HG03439 (cell line): ENCODE data around the gene RXYLT1.

ENCODE experiments used
- ATAC-seq: cut with Tn5 transposase; IDR thresholded peaks from one replicate; pipeline ENCODE4 v1.9.1; 2021; ENCODE audit warnings: mild to moderate bottlenecking, moderate library complexity; ENCODE audit not compliant: unreplicated experiment

Gene RXYLT1

GRCh38 chr12:63802012-63802608, 22.4 kb downstream of the RXYLT1 start:
- no peak for ATAC-seq

- no peak for ATAC-seq
Observed at GRCh38 chr12:63804746-63805145, 25.0 kb downstream of the RXYLT1 start.

DNA sequence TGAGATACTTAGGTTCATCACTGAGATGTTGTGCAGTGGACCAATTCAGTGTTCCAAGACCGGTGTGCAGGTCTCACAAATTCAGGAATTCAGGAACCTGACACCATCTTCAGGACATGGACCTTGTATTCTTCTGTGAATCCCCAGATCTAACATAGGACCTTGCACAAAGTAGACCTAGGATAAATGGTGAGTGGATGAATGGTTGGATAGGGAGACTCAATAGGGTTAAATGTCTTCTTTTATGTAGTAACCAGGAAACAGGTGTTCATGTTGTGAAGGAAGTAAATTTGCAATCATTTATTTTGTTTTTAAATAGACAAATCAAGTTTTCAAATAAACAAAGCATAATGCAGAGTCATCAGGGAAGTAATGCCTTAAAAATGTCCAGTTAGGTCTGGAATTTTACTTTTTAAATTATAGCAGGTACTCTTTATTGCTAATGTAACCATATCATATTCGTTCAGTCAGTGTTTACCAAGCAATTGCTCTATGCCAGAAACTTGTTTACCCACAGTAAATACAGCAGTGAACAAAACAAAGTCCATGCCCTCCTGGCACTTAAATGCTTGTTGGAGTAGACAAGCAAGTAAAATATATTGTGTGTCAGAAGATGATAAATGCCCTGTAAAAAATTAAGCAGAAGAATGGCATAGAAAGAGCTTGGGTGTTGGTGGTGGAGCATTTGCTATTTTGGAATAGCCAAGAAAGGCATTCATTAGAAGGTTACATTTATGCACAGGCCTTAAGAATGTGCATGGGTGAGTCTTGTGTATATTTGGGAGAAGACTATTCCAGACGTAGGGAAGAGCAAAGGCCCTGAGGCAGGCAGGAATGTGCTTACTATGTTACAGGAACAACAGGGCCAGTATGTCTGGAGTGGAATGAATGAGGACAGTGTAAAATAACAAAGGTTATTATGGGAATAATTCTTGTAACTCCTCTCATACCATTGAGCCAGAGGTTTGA, 26.3 kb downstream of the RXYLT1 start:
- no peak for ATAC-seq

DNA sequence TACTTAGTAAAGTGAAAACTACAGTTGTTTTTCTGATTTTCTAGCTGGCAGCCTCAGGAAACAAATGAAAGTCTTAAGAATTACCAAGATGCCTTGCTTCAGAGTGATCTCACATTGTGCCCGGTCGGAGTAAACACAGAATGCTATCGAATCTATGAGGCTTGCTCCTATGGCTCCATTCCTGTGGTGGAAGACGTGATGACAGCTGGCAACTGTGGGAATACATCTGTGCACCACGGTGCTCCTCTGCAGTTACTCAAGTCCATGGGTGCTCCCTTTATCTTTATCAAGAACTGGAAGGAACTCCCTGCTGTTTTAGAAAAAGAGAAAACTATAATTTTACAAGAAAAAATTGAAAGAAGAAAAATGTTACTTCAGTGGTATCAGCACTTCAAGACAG, 28.9 kb downstream of the RXYLT1 start:
- no peak for ATAC-seq

- ATAC-seq, result no peak
Observed at GRCh38 chr12:63809566-63809965, 29.9 kb downstream of the RXYLT1 start.

DNA sequence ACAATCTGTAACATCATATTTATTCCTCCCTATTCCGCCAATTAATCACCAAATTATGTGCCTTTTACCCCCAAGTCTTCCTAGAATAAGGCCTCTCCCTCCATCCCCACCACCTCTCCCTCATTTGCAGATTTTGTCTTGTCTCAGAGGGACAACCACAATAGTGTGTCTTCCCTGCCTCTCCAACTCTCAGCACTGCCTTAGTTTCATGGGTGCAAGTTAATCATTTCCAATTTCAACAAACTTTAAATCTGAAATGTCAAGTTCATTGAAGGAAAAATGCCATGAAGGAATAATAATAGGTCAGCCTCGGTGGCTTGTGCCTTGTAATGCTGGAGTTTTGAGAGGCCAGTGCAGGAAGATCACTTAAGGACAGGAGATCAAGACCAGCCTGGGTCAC, 31.6 kb downstream of the RXYLT1 start:
- ATAC-seq, result no peak

GRCh38 chr12:63811755-63812154, 32.0 kb downstream of the RXYLT1 start:
- no peak for ATAC-seq

DNA sequence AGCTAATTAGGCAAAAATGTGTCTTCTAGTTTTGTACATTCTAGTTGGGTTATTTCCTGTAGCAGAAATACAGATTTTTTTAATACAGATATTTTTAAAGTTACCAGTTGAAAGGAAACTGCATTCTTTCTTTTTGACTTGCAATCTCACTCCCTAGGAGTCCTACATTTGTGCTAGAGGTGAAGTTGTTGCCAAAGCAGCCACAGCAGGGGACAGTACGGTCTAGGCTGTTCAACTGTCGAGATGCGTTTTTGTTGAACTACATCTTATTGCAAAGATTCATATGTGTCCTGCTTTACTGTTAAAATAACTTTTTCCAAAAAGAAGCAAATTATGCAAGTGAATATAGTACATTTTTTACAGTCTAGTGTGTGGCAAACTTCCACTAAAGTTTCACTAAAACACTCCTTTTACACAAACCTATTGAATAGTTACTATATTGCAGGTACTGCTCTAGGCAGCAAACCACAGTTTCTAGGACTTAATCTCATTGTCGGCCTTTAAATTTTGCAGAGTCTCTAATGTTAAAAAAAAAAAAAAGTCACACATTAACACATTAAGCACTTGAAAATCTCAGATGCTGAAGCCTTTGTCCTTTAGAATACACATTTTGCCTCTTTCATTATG, 34.5 kb downstream of the RXYLT1 start:
- ATAC-seq, result no peak

DNA sequence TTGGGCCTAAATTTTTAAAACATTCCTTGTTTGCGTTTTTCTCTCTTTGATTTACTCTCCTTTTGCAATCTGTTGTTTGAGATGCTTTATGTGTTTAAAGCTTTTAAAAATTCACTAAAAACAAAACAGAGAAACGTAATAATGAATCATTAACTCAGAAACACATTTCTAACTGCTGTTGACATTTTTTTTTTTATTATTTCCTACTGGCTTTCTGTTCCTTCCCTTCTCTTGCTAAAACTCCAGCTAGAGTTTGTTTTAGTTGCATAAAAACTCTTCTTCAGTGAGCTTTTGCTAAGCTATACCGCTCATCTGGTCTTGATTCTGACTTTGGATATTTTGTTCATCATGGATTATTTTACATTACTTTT, 35.8 kb downstream of the RXYLT1 start:
- no peak for ATAC-seq

GRCh38 chr12:63816031-63816430, 36.3 kb downstream of the RXYLT1 start:
- no peak for ATAC-seq

DNA sequence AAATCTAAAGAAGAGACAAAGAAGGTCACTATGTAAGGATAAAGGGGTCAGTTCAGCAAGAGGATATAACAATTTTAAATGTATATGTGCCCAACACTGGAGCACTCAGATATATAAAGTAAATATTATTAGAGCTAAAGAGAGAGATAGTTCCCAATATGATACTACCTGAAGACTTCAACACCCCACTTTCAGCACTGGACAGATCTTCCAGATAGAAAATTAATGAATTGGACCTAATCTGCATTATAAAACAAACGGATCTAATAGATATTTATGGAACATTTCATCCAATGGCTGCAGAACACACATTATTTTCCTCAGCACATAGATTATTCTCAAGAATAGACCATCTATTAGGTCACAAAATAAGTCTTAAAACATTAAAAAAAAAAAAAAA, 40.7 kb downstream of the RXYLT1 start:
- ATAC-seq, result no peak

GRCh38 chr12:63821781-63822251, 42.1 kb downstream of the RXYLT1 start:
- ATAC-seq, result no peak

- ATAC-seq, result no peak
Observed at GRCh38 chr12:63822352-63822751, 42.6 kb downstream of the RXYLT1 start.

GRCh38 chr12:63823040-63823439, 43.3 kb downstream of the RXYLT1 start:
- ATAC-seq, result no peak

- no peak for ATAC-seq
Observed at GRCh38 chr12:63826006-63826585, 46.4 kb downstream of the RXYLT1 start.

GRCh38 chr12:63828867-63829266, 49.2 kb downstream of the RXYLT1 start:
- ATAC-seq, result no peak

GRCh38 chr12:63836046-63836445, 56.3 kb downstream of the RXYLT1 start:
- no peak for ATAC-seq

DNA sequence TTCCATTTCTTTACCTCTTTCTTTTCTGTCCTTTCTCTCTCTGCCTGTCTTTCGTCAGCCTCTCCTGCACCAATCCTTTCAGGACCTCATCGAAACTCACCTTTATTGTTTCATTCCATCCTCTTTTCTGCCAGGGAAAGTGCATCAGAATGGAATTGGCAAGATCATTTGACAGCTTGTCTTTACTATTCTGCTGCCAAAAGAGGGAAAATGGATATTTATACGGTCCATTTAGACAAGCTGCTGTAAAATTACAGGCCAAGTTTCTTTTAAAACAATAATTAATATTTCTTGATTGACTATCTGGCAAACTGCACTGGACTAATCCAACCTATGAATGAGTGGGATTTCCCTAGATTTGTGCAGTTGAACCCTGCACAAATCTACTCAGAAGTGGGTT, 57.2 kb downstream of the RXYLT1 start:
- ATAC-seq, result no peak

DNA sequence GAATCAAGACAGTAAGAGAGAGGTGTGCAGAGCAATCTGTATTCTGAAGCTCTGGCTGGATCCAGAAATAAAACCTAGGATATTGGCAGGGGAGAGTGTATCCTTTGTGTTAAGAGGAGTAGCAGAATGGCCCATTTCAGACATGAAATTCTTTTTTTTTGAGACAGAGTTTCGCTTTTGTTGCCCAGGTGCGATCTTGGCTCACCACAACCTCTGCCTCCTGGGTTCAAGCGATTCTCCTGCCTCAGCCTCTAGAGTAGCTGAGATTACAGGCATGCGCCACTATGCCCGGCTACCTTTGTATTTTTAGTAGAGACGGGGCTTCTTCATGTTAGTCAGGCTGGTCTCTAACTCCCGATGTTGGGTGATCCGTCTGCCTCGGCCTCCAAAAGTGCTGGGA, 58.7 kb downstream of the RXYLT1 start:
- no peak for ATAC-seq

- ATAC-seq, result no peak
Observed at GRCh38 chr12:63841011-63841410, 61.3 kb downstream of the RXYLT1 start.

DNA sequence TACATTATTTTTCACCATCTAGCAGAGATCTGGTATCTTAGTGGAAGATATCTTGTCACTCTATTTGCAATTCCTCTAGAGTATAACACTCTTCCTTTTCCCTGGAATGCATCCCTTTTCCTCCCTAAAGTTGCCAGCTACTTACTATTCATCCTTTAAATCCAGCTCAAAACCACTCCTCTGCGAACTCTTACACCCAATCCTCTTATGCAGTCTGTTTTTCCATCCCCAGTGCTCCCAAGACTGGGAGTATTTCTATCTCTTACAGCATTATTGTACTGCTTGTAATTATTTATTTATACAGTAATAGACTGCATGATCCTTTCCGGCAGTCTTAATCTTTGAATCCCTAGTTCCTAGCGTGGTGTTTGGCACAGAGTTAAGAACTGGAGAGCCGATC, 61.9 kb downstream of the RXYLT1 start:
- no peak for ATAC-seq
